SK-N-SH treated with all-trans-retinoic acid at 6 μM for 48 hours (cell line): ENCODE measurements around the gene FABP2.
"Not testable (repeated sequence)": the region's sequence is repeated elsewhere in the genome, so short reads cannot be mapped to it uniquely, and the experiment has no call there.

Experiments used
- ATAC-seq: fragments of 200-7000 bp; cut with Tn5 transposase; 3 replicates; pipeline ENCODE4 v1.9.1; 2020; ENCODE audit warnings: mild to moderate bottlenecking, moderate library complexity
- ARNTL ChIP-seq: fragments of 450-650 bp; formaldehyde crosslinking; IDR thresholded peaks from 2 replicates; pipeline ENCODE4 v1.5.0; 2020; ENCODE audit warnings: low read depth, mild to moderate bottlenecking, moderate library complexity, borderline replicate concordance
- BACH2 ChIP-seq: fragments of 250-450 bp; sonication (Bioruptor Pico); IDR thresholded peaks from 2 replicates; pipeline ENCODE4 v1.9.0; 2021; ENCODE audit warnings: mild to moderate bottlenecking, borderline replicate concordance
- CSDC2 ChIP-seq: fragments of 250-450 bp; sonication (Bioruptor Pico); IDR thresholded peaks from 2 replicates; pipeline ENCODE4 v1.5.0; 2020; ENCODE audit warnings: mild to moderate bottlenecking, moderate library complexity
- ESRRG ChIP-seq: fragments of 250-450 bp; sonication (Bioruptor Pico); IDR thresholded peaks from 2 replicates; pipeline ENCODE4 v1.6.1; 2021; ENCODE audit warnings: mild to moderate bottlenecking
- GLIS3 ChIP-seq: fragments of 250-450 bp; sonication (Bioruptor Pico); IDR thresholded peaks from 2 replicates; pipeline ENCODE4 v1.5.0; 2020; ENCODE audit warnings: mild to moderate bottlenecking, moderate library complexity
- ISL1 ChIP-seq: fragments of 250-450 bp; sonication (Bioruptor Pico); IDR thresholded peaks from 2 replicates; pipeline ENCODE4 v2.1.2; 2022; ENCODE audit warnings: mild to moderate bottlenecking, moderate library complexity
- OSR1 ChIP-seq: fragments of 250-450 bp; sonication (Bioruptor Pico); IDR thresholded peaks from 2 replicates; pipeline ENCODE4 v1.8.0; 2022; ENCODE audit warnings: moderate library complexity, mild to moderate bottlenecking, inconsistent platforms
- PPARA ChIP-seq: fragments of 250-450 bp; sonication (Bioruptor Pico); IDR thresholded peaks from 2 replicates; pipeline ENCODE4 v1.5.0; 2020; ENCODE audit warnings: mild to moderate bottlenecking, borderline replicate concordance
- RARB ChIP-seq: fragments of 250-450 bp; sonication (Bioruptor Pico); IDR thresholded peaks from 2 replicates; pipeline ENCODE4 v1.8.0; 2021; ENCODE audit warnings: mild to moderate bottlenecking, moderate library complexity
- SNAI2 ChIP-seq: fragments of 250-450 bp; sonication (Bioruptor Pico); IDR thresholded peaks from 2 replicates; pipeline ENCODE4 v1.5.0; 2020; ENCODE audit warnings: mild to moderate bottlenecking, moderate library complexity
- TCF4 ChIP-seq: fragments of 250-450 bp; sonication (Bioruptor Pico); IDR thresholded peaks from 2 replicates; pipeline ENCODE4 v1.8.0; 2021; ENCODE audit warnings: mild to moderate bottlenecking, moderate library complexity, borderline replicate concordance
- TOX ChIP-seq: fragments of 250-450 bp; sonication (Bioruptor Pico); IDR thresholded peaks from 2 replicates; pipeline ENCODE4 v1.8.0; 2021; ENCODE audit warnings: mild to moderate bottlenecking, moderate library complexity, borderline replicate concordance
- ZC3H10 ChIP-seq: fragments of 250-450 bp; sonication (Bioruptor Pico); IDR thresholded peaks from 2 replicates; pipeline ENCODE4 v1.5.1; 2021; ENCODE audit warnings: mild to moderate bottlenecking, moderate library complexity
- ZFP3 ChIP-seq: fragments of 250-450 bp; sonication (Bioruptor Pico); IDR thresholded peaks from 2 replicates; pipeline ENCODE4 v1.5.0; 2020; ENCODE audit warnings: mild to moderate bottlenecking, moderate library complexity
- ZFP30 ChIP-seq: fragments of 450-650 bp; formaldehyde crosslinking; IDR thresholded peaks from 2 replicates; pipeline ENCODE4 v1.5.0; 2022; ENCODE audit warnings: mild to moderate bottlenecking, moderate library complexity
- ZNF565 ChIP-seq: fragments of 450-650 bp; formaldehyde crosslinking; conservative IDR thresholded peaks from 2 replicates; pipeline ENCODE4 v1.5.0; 2020; ENCODE audit warnings: low read depth, mild to moderate bottlenecking, moderate library complexity
- ZNF70 ChIP-seq: fragments of 450-650 bp; formaldehyde crosslinking; IDR thresholded peaks from 2 replicates; pipeline ENCODE4 v1.5.0; 2020; ENCODE audit warnings: mild to moderate bottlenecking, moderate library complexity
- ZNF8 ChIP-seq: fragments of 450-650 bp; formaldehyde crosslinking; IDR thresholded peaks from 2 replicates; pipeline ENCODE4 v1.5.0; 2020; ENCODE audit warnings: mild to moderate bottlenecking, moderate library complexity
- TF ChIP-seq, protein P1 (sequence below): fragments of 250-450 bp; sonication (Bioruptor Pico); IDR thresholded peaks from 2 replicates; pipeline ENCODE4 v1.5.1; 2021; ENCODE audit warnings: mild to moderate bottlenecking, moderate library complexity
- TF ChIP-seq, protein P2 (sequence below): fragments of 250-450 bp; sonication (Bioruptor Pico); IDR thresholded peaks from 2 replicates; pipeline ENCODE4 v1.5.0; 2020; ENCODE audit warnings: mild to moderate bottlenecking, moderate library complexity

FABP2 gene

DNA sequence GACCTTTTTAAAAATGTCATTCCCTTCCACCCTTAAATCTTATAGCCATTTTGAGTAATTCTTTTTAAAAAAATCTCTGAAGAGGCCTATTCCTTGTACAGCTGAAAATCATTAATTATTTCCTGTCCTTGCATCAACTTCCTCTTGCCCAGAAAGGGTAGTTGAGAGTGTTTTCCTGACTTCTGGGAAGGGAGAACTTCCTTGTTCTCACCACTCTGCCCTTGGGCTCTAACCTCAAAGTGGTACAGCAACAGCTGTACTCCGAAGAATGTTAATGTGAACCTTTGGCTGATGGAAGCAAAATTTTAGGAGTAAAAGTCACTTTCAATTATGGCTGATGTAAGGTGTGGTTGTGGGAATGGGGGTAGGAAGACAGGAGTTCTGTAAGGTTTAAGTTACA, 15.1 kb upstream of the FABP2 start:
- ATAC-seq = no peak
- TF ChIP-seq, protein P1, sequence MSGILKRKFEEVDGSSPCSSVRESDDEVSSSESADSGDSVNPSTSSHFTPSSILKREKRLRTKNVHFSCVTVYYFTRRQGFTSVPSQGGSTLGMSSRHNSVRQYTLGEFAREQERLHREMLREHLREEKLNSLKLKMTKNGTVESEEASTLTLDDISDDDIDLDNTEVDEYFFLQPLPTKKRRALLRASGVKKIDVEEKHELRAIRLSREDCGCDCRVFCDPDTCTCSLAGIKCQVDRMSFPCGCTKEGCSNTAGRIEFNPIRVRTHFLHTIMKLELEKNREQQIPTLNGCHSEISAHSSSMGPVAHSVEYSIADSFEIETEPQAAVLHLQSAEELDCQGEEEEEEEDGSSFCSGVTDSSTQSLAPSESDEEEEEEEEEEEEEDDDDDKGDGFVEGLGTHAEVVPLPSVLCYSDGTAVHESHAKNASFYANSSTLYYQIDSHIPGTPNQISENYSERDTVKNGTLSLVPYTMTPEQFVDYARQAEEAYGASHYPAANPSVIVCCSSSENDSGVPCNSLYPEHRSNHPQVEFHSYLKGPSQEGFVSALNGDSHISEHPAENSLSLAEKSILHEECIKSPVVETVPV (CRISPR knock-in tag) = no peak
- TF ChIP-seq, protein P2, sequence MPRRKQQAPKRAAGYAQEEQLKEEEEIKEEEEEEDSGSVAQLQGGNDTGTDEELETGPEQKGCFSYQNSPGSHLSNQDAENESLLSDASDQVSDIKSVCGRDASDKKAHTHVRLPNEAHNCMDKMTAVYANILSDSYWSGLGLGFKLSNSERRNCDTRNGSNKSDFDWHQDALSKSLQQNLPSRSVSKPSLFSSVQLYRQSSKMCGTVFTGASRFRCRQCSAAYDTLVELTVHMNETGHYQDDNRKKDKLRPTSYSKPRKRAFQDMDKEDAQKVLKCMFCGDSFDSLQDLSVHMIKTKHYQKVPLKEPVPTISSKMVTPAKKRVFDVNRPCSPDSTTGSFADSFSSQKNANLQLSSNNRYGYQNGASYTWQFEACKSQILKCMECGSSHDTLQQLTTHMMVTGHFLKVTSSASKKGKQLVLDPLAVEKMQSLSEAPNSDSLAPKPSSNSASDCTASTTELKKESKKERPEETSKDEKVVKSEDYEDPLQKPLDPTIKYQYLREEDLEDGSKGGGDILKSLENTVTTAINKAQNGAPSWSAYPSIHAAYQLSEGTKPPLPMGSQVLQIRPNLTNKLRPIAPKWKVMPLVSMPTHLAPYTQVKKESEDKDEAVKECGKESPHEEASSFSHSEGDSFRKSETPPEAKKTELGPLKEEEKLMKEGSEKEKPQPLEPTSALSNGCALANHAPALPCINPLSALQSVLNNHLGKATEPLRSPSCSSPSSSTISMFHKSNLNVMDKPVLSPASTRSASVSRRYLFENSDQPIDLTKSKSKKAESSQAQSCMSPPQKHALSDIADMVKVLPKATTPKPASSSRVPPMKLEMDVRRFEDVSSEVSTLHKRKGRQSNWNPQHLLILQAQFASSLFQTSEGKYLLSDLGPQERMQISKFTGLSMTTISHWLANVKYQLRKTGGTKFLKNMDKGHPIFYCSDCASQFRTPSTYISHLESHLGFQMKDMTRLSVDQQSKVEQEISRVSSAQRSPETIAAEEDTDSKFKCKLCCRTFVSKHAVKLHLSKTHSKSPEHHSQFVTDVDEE (CRISPR knock-in tag) = no peak

DNA sequence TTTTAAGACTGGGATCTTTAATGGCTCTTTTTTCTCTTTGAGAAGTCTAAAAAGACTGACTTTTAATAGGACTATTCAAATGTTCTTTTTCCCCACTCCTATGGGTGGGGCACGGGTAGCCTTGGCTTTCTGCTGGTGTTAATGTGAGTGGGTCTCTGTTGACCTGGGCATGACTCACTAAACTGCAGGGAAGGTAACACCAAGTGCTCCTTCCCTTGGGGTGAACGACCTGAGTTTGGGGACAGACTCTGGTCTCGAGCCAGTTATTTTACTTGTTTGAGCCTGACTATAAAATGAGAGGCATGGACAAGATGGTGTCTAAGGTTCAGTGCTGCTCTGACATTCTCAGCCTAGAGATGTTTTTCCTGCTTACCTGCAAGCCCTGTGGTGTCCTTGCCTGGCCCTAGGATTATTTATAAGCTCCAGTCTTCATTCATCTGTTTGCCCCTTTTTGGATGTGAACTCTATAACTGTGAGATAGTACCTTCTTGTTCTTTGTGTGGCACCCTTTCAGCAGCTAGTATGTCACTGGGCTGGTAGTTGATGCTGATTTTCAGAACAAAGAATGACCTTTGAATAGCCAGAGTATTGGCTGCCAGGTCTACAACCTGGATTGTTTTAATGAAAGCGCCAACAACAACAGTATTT, 14.5 kb upstream of the FABP2 start:
- not testable (repeated sequence) for ATAC-seq

DNA sequence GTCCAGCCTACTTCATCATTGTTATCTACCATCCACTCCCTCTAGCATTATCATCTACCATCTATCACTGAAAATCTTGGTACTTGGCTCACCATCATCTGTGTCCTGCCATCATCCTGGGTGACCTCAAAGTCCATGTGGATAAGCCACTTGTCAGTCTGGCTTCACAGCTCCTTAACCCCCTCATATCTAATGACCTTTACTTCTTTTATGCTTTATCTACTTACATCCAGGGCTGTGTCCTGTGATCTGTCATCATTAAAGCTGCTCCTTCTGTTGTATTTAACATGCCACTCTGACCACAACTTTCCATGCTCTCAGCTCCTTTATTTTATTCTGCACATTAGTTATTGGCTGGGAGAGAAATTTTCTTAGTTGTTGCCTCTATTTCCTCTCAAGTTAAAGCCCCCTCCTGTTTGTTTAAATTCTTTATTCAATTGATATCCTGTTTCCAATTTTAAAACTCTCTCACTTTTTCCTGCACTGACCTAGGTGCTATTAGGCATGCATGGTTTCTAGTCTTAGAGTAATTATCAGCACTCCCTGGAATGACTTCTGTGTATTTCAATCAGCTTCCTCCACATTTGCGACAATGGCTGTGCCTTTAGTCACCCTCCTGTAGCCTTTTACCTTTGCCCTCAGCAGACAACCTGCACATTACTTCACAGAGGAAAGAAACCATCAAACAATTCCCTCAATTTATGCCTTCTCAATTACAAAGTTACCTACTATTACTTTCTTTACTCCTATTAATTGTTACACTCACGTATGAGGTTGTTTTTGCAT, 8.1 kb upstream of the FABP2 start:
- ATAC-seq = no peak
- no peak for TF ChIP-seq ESRRG (CRISPR knock-in tag)
- TF ChIP-seq, protein P2 (CRISPR knock-in tag) = no peak
- TF ChIP-seq ZNF565 = no peak
- TF ChIP-seq ZFP30 (CRISPR knock-in tag) = no peak
- TF ChIP-seq ZC3H10 (CRISPR knock-in tag) = no peak
- no peak for TF ChIP-seq TOX (CRISPR knock-in tag)
- TF ChIP-seq, protein P1 (CRISPR knock-in tag) = no peak
- no peak for TF ChIP-seq ZNF70 (CRISPR knock-in tag)
- no peak for TF ChIP-seq GLIS3 (CRISPR knock-in tag)
- no peak for TF ChIP-seq OSR1 (CRISPR knock-in tag)
- no peak for TF ChIP-seq TCF4 (CRISPR knock-in tag)
- no peak for TF ChIP-seq ISL1
- no peak for TF ChIP-seq BACH2 (CRISPR knock-in tag)
- no peak for TF ChIP-seq CSDC2
- no peak for TF ChIP-seq RARB (CRISPR knock-in tag)
- no peak for TF ChIP-seq SNAI2 (CRISPR knock-in tag)

DNA sequence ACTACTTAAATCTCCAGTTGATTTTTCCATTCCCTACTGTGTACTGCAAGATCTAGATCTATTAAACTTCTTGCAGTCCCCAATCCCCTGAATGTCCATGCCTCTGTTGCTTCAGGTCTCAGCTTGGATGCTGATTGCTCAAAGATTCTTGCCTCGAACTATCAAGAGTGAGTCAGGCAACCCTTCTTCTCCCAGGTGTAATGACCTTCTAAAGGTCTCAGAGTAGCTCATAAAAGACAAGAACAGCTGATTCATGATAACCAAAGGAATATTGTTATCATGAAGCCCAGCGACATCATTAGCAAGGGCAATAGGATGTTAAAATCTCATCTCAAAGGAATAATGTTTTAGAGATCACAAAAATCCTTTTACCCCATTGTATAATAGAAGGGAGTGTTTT, 6.8 kb upstream of the FABP2 start:
- no peak for TF ChIP-seq ZNF8 (CRISPR knock-in tag)
- TF ChIP-seq, protein P1 (CRISPR knock-in tag) = no peak
- no peak for TF ChIP-seq ZFP30 (CRISPR knock-in tag)
- TF ChIP-seq ZFP3 (CRISPR knock-in tag) = no peak
- TF ChIP-seq ZNF70 (CRISPR knock-in tag) = no peak
- no peak for TF ChIP-seq PPARA
- TF ChIP-seq ARNTL = no peak
- TF ChIP-seq, protein P2 (CRISPR knock-in tag) = no peak
- TF ChIP-seq BACH2 (CRISPR knock-in tag) = no peak
- no peak for TF ChIP-seq SNAI2 (CRISPR knock-in tag)
- no peak for ATAC-seq
